Activated CD4-positive, alpha-beta T cell treated with anti-CD3 and anti-CD28 coated beads, Interleukin-10, Interleukin-2, amounts not matched to agents 100 ng/mL and 50 ng/mL, durations not matched to agents 16 hours and 8 hours (primary cell): ENCODE data around the gene MOG.

Source experiments
- DNase-seq: peaks from one replicate; pipeline ENCODE4 v3.0.0-alpha.2; 2020

MOG gene

DNA sequence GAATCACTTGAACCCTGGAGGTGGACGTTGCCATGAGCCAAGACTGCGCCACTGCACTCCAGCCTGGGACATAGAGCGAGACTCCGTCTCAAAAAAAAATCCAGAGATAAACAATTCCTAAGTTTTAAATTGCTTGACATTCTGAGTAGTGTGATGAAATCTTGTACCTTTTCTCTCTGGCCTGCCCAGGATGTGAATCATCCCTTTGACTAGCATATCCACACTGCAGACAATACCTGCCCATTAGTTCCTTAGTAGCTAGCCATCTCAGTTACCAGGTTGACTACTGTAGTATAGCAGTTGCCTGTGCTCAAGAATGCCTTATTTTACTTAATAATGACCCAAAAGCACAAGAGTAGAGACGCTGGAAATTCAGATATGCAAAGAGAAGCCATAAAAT lies 21.2 kb downstream of the MOG start:
- no peak for DNase-seq

DNA sequence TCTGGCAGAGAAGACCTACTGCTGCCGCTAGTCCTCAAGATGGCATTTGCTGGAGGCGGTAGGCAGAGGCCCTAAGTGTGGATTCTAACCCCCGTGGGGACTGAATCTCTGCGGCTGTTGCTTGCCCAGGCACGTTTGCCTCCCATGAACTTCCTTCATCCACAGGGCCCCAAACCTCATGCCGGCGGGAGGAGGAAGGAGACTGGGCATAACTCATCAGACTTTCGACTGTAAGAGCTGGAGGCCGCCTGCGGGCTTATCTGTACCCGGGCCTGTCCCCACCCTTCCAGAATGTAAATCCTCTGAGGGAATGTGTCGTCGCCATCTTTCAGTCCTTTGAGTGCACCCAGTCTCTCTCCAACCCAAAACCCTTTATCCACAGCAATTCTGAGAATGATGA lies 23.1 kb downstream of the MOG start:
- no peak for DNase-seq

DNA sequence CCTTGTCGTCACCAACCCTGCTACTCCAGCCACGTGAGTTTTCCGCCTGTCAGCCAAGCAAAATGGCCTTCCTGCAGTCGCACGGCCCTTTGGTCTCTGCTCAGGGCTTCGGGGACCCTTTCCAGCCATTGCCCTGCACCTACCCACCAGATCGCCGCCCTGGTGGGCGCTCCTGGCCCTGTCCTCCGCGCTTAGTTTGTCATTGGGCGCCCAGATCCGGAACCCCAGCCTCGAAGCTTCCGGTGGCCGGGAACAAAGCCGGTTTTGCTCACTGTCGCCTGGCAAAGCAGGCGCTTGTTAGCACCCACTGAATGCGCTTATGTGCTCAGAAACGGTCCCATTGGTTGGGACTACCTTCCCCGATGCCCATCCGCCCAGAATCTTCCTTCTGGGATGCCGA lies 23.5 kb downstream of the MOG start:
- no peak for DNase-seq

DNA sequence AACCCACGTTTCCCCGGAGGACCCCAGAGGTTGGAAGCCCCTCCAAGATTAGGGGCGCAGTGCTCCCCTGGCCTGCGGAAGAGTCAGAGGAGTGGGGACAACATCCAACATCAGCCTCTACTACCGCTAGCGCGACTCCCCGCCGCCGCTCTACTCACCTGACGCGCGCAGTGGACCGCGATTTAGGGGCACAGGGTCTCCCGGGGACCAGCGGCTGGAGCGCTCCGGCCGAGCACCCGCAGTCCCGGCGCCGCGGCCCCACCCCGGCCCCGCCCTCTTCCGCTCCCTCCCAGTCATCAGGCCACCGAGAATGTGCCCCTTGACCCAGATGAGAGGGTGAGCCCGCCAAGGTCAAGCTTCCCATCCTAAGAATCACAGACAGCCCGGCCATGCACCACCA lies 24.0 kb downstream of the MOG start, which contains the start of gene ZFP57:
ZFP57 (minus strand) TSS at position 249 of the 400 bp plus-strand sequence. CDS start 4,149 bp downstream, outside the sequence.
- DNase-seq, result no peak

DNA sequence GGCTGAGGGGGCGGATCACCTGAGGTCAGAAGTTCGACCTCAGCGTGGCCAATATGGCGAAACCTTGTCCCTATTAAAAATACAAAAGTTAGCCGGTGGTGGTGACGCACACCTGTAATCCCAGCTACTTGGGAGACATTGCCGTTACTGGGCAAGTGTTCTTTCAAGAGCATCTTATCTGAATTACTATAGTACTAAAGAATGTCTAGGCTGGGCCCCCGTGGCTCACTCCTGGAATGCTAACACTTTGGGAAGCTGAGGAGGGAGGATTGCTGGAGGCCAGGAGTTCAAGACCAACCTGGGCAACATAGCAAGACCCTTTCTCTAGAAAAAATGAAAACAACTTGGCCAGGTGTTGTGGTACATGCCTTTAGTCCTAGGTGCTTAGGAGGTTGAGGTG lies 24.9 kb downstream of the MOG start:
- no peak for DNase-seq

DNA sequence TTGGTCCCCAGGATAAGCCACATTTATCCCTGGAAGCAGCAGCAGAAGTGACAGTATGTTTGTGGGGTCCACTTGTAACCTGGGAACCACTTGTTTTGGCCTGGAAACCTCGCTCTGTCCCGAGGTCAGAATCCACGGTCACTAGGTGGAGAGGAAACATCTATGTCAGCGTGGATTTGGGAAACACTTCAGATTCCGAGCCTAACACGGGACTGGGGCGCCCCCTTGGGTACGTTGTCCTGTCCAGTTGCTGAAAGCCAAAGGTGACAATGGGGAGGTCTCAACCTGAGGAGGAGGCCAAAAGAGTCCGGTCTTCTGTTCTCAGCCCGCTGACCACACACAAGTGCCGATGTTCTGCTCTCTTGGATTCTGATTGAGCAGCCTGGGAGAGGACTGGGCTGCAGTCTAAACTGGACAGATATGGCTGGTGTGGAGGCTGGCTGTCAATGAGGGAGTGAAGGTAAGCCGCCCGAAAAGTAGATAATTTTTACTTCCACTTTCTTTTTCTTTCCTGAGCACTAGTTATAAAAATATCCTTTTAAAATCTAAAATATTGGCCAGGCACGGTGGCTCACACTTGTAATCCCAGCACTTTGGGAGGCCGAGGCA lies 28.9 kb downstream of the MOG start:
- no peak for DNase-seq

DNA sequence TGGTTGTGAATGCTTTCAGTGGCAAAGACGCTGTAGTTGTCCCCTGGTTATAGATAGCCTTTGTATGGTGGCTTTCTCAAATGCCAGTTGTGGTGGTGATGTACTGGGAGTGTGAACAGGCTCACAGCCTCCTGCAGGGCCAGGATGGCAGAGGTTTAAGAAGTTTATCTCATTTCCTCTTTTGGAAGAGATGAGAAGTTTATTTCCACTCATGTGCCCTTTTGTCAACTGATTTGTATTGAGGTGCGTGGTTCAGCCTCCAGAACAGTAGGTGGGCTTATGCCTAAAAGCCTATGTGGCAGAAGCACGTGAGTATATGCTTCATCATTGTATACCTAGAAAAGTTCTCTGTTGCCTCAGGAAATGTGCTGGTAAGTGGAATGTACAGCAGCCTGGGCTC lies 37.7 kb downstream of the MOG start:
- DNase-seq, result no peak

DNA sequence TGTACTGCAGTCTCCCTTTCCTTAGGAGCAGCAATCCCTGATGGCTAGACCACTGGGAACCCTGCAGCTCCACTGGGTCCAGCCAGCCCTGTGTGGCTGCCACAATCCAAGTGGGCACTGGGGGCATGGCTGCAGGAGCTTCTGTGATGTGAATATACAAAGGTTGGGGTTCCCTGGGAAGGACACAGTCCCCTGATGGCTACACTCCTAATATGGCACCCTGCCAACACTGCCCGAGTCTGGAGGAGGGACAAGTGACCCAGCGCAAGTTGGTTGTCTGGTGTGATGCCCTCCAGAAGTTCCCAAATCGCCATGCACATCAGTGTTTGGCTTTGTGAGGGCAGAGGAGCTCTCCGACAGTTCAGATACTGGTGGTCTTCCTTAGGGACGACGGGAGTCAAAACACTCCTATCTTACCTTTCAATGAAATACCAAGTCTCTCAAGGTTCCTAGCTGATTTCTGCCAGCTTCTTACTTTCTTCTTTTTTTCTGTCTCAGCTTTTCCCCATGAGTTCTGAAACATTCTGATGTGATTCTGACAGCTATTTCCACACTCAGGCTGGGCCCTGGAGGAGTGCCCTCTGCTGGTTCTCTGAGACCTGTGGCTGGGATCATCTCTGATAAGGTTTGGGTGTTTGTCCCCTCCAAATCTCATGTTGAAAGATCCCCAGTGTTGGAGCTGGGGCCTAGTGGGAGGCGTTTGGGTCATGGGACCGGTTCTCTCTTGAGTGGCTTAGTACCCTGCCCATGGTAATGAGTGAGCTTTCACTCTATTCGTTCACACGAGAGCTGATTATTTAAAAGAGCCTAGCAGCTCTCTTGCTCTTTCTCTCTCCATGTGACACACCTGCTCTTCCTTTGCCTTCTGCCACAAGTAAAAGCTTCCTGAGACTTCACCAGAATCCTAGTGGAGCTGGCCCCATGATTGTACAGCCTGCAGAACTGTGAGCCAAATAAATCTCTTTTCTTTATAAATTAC lies 39.5 kb downstream of the MOG start:
- DNase-seq, result peak; percentile 23

DNA sequence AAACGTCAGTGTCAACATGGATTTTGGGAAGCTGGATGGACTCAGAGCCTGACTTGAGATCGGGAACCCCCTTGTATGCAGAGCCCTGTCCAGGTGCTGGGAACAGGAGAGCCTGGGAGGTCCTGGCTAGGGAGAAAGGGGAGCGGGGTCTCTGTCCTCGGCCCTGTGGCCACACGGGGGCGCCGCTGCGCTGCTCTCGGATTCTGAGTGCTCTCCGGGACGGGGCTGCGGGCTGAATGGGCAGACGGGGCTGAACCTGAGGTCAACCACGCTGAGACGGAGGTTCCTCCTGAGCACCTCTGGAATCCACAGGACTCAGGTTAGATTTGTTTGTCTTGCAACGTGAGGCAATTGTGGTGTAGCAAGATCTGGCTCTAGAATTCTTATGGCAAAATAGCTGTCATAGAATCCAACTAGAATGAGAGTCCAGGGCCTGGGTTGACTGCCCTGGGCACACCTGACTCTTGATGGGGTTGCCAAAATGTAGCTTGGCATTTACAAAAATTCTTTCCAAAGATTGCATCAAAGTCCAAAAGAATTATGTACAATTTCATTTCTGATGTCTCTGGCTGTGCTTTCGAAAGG lies 45.7 kb downstream of the MOG start:
- peak; percentile 72 for DNase-seq

DNA sequence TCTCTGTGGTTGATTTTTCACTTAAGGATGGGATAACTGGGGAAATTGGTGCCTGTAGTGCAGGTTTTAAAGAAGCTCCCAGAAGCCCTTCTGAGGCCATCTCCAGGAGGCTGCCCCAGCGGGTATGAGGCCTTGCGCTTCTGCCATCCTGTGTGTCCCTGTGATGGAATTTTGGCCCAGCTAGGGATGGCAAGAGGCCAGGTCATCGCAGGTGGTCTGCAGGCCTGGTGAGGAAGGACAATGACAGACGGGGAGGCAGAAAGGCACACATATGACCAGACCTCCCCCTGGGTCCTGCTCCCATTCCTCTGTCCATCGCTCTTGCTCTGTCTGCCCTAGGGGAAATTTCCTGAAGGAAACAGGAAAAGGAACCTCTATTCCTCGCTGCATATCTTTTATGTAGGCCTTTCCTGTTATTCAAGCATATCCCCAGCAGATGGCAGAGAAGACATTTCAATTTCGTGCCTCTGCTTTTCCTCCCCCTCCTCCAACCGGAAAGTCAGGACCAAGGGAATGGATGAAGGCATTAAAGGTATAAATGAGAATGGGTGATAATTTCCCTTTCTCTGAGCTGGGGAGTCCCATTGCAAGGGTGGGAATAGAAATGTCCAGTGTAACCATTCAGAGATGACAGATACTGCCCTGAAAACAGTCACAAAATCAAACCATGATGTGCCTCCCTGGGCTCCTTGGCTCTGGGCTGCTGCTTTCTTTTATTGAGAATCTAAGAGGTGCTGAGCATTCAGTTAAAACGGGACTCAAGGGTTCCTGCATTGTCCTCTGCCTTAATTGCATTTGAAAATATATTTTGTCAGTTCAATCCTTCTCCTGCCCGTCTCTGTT lies 48.7 kb downstream of the MOG start:
- DNase-seq, result peak; percentile 36

DNA sequence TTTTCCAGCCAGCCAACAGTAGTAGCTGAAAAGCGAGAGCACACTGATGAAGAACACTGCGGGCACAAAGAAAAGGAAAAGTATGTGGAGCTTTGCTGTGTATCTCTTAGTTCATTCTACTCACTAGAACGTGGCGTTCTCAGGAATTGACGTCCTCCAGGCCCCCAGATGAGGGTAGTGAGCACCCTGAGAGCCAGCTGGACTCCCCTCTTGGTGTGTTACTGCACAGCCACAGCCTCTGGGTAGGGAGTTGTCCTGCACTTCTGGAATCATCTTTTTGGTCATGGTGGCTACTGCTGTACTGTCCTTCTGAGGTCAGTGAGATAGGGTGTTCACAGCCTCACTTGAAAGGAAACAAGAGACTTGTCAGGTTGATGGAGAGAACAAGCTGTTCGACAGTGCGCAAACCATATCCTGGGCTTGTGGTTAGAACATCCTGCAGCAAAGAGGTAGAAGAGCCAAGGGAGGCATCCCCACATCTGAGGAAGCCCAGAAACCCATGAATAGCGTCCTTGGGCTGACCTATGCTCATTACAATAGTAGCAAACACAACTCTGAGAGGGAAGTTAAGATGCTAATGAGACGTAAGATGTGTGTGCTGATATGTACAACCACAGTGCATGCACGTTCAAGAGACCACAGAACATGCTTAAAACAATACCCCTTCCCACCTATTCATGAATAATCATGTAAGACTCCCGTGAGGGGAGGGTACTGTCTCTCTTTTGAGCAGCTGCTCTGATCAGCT lies 51.7 kb downstream of the MOG start:
- DNase-seq, result peak; percentile 83

DNA sequence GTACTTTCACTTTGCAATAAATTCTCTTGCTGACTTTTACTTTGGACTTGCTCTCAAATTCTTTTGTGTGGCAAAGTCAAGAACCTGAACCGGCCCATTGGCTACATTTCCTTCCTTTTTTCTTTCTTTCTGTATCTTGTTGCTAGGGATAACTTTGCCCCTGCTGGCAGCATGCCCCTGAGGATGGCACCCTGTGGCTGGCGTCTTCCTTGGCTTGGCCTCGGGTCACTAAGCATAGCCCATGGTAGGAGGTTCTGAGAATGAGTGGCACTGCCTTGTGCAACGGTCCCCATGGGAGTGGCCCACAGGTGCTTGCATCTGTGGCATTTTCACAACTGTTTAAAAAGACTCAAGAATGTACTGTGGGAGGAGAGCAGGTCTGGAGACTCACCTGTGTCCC lies 52.3 kb downstream of the MOG start:
- peak; percentile 16 for DNase-seq

DNA sequence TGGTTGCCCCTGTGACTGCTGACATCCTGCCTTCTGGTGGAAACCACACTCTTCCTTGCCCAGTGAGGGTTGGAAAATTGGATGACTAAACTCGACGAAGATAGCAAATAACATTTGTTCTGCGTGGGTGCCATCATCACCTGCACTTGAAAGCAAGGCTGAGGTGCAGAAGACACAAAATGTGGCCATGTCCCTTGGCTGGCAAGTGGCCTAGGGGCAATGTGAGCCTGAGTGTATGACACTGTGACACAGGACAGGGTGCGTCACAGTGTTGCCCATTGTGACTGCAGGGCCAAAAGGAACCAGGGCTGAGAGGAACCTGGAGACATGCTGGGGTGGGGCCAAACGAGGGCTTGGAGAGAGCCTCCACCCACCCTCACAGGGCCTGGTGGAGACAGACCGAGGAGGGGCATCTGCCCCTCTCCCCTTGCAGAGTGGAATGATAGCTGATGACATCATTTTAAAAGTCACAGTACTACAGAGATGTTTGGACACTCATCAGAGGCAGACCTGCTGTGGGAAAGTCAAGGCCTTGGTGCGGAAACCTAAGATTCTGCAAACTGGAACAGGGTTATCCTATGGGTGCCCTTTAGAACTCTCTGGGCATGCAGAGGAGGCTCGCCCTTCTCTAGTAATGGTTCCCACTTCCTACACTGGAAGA lies 53.5 kb downstream of the MOG start:
- DNase-seq, result peak; percentile 32

DNA sequence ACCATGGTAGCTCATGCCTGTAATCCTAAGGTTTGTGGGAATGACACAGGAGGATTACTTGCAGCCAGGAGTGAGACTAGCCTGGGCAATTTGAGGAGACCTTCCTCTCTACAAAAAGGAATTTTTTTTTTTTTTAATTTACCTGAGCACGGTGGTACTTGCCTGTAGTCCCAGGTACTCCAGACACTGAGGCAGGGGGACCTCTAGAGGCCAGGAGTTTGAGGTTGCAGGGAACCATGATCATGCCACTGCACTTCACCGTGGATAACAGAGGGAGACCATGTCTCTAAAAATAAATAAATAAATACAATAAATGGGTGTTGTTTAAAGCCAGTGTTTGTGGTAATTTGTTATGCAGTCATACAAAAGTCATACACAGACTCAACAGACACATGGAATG lies 64.0 kb downstream of the MOG start:
- DNase-seq, result peak; percentile 16
